ENCODE measurements around the gene SERPINB8. TPM values are rescaled to one million over a fixed set of nuclear protein-coding genes. Genes with fewer than 3 reads are reported as not detected.
"Not testable (repeated sequence)": the region's sequence is repeated elsewhere in the genome, so short reads cannot be mapped to it uniquely, and the experiment has no call there.

SERPINB8 gene
- polyA plus RNA-seq: 7.6 TPM
- long read RNA-seq, donor 1, partial matches to known transcripts: 0 of 1 reads
- long read RNA-seq, donor 1, other reads (novel, unspliced or antisense): 0 of 1 reads
- long read RNA-seq, donor 2, partial matches to known transcripts: 6 of 8 reads
- long read RNA-seq, donor 2, other reads (novel, unspliced or antisense): 0 of 8 reads
- long read RNA-seq, donor 3: 0 reads
- long read RNA-seq, donor 4, partial matches to known transcripts: 0 of 1 reads
- long read RNA-seq, donor 4, other reads (novel, unspliced or antisense): 0 of 1 reads
- long read RNA-seq, donor 5: 0 reads
- long read RNA-seq, donor 6, partial matches to known transcripts: 0 of 1 reads
- long read RNA-seq, donor 6, other reads (novel, unspliced or antisense): 0 of 1 reads
- long read RNA-seq, donor 7: 0 reads
- long read RNA-seq, donor 8: 0 reads
- long read RNA-seq, donor 9, partial matches to known transcripts: 0 of 1 reads
- long read RNA-seq, donor 9, other reads (novel, unspliced or antisense): 0 of 1 reads
- long read RNA-seq, donor 10: 0 reads
- long read RNA-seq, donor 11: 0 reads

GRCh38 chr18:63969942-63970808 is at the start of gene SERPINB8:
Gene SERPINB8, plus strand, starts transcription at chr18:63970081. Its CDS starts 8,228 bp downstream, at chr18:63978309.
- 0% methylated on average over 1 of the region's 62 CpGs for WGBS (ENCODE audit: insufficient coverage, low lambda C conversion rate)
- peak within 1 kb of the TSS; percentile 83 for H3K4me3 ChIP-seq (ENCODE audit: low read length)
- H3K4me1 ChIP-seq (ENCODE audit: control insufficient read depth, insufficient read depth, low read length): peaks cover 9% of the 10 kb centered on the region
- no peaks in the 10 kb centered on the region for H3K36me3 ChIP-seq (ENCODE audit: control insufficient read depth, insufficient read depth, low read length)
- DNase-seq: peak; percentile 91 to 97
- H3K9me3 ChIP-seq (ENCODE audit: control insufficient read depth, low read depth, low read length): peaks cover 2% of the 10 kb centered on the region
- H3K27ac ChIP-seq (ENCODE audit: low read length): peak within 1 kb of the TSS; percentile 99
- H3K27me3 ChIP-seq (ENCODE audit: control insufficient read depth, insufficient read depth, low read length): no peaks in the 10 kb centered on the region

DNA sequence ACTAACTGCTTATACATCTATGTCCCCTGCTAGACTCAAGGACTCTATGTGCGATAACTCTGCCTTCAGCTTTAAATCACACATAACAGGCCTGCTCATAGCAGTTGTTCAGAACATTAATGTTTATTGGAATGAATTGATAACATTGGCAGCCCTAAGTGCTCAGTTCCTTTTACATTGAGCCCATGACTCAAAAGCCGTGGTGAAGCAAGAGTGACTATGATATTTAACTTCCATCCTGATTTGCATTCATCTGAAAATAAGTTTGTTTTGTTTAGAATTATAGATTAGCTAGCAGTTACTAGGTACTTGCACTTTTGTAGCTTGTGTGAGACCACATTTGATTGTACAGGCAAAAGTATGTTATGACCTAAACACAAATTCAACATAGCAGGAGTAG is 47.8 kb upstream of the SERPINB8 start:
- Histone ChIP-seq H3K9me3 (ENCODE audit: control insufficient read depth, low read depth, low read length) (no peaks in the 10 kb centered on the region), H3K36me3 (ENCODE audit: control insufficient read depth, insufficient read depth, low read length) (no peaks in the 10 kb centered on the region), H3K4me3 (ENCODE audit: low read length) (no peak overlapping the region), H3K4me1 (ENCODE audit: control insufficient read depth, insufficient read depth, low read length) (no peaks in the 10 kb centered on the region), H3K27me3 (ENCODE audit: control insufficient read depth, insufficient read depth, low read length) (no peaks in the 10 kb centered on the region), H3K27ac (ENCODE audit: low read length) (no peak overlapping the region)
- WGBS (ENCODE audit: insufficient coverage, low lambda C conversion rate): no CpG with 5 or more reads among the region's 2 CpGs
- no peak for DNase-seq

GRCh38 chr18:63924551-63924950 is 45.3 kb upstream of the SERPINB8 start:
- H3K9me3 ChIP-seq (ENCODE audit: control insufficient read depth, low read depth, low read length): no peaks in the 10 kb centered on the region
- no peak overlapping the region for H3K27ac ChIP-seq (ENCODE audit: low read length)
- H3K4me1 ChIP-seq (ENCODE audit: control insufficient read depth, insufficient read depth, low read length): no peaks in the 10 kb centered on the region
- WGBS (ENCODE audit: insufficient coverage, low lambda C conversion rate): 100% methylated on average over 1 of the region's 1 CpG
- no peak overlapping the region for H3K4me3 ChIP-seq (ENCODE audit: low read length)
- no peak for DNase-seq
- no peaks in the 10 kb centered on the region for H3K36me3 ChIP-seq (ENCODE audit: control insufficient read depth, insufficient read depth, low read length)
- H3K27me3 ChIP-seq (ENCODE audit: control insufficient read depth, insufficient read depth, low read length): no peaks in the 10 kb centered on the region

DNA sequence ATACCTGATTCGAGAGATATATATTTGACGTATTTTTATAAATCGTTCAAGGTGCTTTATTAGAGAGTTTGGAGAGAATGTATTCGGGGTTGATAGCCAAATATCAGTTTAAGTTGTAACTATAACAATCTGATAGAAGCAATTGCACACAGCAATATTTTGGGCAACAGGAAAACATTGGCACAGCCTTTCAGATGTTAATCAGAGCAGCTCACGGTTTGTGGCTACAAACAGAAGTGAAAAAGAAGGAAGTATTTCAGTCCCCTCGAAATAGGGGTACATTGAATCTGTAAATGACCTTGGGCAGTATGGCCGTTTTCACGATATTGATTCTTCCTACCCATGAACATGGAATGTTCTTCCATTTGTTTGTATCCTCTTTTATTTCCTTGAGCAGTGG is 41.5 kb upstream of the SERPINB8 start:
- Histone ChIP-seq H3K27me3 (ENCODE audit: control insufficient read depth, insufficient read depth, low read length) (no peaks in the 10 kb centered on the region), H3K9me3 (ENCODE audit: control insufficient read depth, low read depth, low read length) (no peaks in the 10 kb centered on the region), H3K36me3 (ENCODE audit: control insufficient read depth, insufficient read depth, low read length) (no peaks in the 10 kb centered on the region), H3K27ac (ENCODE audit: low read length) (no peak overlapping the region), H3K4me1 (ENCODE audit: control insufficient read depth, insufficient read depth, low read length) (no peaks in the 10 kb centered on the region), H3K4me3 (ENCODE audit: low read length) (no peak overlapping the region)
- no peak for DNase-seq
- 93% methylated on average over 4 of the region's 8 CpGs for WGBS (ENCODE audit: insufficient coverage, low lambda C conversion rate)

DNA sequence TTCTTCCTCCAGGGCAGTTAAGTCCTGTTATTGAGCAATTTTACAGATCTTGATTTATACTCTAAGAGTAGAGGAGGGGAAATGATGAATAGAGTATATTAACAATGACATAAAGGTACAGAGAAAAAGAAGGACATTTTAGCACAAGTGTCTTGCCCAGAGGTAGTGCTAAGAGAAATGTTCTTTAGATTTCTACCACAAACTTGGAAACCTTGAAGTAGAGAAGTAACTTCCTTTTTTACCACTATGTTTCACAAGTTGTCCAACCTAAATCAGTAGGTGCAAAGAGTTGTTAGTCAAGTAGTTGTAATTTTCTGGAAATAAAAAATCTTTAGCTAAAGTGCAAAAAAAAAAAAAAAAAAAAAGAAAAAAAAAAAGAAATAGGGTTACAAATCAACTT is 40.5 kb upstream of the SERPINB8 start:
- not testable (repeated sequence) for DNase-seq; H3K4me1 ChIP-seq (ENCODE audit: control insufficient read depth, insufficient read depth, low read length); H3K27ac ChIP-seq (ENCODE audit: low read length); H3K27me3 ChIP-seq (ENCODE audit: control insufficient read depth, insufficient read depth, low read length); H3K9me3 ChIP-seq (ENCODE audit: control insufficient read depth, low read depth, low read length); H3K4me3 ChIP-seq (ENCODE audit: low read length); H3K36me3 ChIP-seq (ENCODE audit: control insufficient read depth, insufficient read depth, low read length)

GRCh38 chr18:63930773-63931354 is 39.0 kb upstream of the SERPINB8 start:
- no peak overlapping the region for H3K27ac ChIP-seq (ENCODE audit: low read length)
- no peak overlapping the region for H3K4me3 ChIP-seq (ENCODE audit: low read length)
- WGBS (ENCODE audit: insufficient coverage, low lambda C conversion rate): no CpG with 5 or more reads among the region's 3 CpGs
- H3K4me1 ChIP-seq (ENCODE audit: control insufficient read depth, insufficient read depth, low read length): no peaks in the 10 kb centered on the region
- H3K36me3 ChIP-seq (ENCODE audit: control insufficient read depth, insufficient read depth, low read length): no peaks in the 10 kb centered on the region
- no peaks in the 10 kb centered on the region for H3K9me3 ChIP-seq (ENCODE audit: control insufficient read depth, low read depth, low read length)
- H3K27me3 ChIP-seq (ENCODE audit: control insufficient read depth, insufficient read depth, low read length): no peaks in the 10 kb centered on the region
- no peak for DNase-seq

DNA sequence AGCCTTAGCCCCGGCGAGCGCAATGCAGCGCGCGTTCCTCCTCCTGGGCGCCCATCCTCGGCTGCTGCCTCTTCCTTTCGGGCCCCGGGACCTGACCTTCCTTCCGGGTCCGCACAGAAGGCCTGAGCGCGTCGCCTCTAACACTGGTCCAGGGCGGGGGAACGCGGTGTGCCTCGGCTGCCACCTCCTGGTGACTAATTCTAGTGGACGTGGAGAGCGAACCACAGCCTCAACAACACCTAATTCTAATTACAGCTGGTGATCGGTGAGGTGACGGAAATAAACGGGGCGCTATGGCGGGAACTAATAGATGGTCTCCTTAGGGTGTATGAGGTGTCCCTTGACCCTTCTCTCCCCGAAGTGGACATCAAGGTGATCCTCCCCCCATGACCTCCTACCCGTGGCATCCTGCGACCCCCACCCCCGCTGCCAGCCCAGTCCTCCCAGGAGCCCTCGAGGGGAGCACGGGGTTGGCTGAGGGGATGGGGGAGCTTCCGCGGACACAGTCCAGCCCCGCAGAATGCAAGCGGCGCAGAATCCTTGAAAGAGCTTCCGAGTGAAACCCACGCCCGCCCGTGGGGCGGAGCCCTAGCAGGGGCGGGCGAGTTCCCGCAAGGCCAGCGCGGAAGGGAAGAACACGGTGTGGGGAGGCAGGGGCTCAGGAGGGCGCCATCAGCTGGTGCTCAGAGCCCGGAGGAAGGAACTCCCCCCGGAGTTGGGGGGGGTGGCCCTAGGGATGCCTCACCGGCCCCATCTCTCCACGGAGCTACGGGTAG is 33.5 kb upstream of the SERPINB8 start:
- DNase-seq: peak; percentile 45 to 56
- no peaks in the 10 kb centered on the region for H3K36me3 ChIP-seq (ENCODE audit: control insufficient read depth, insufficient read depth, low read length)
- peak overlapping the region; percentile 33 for H3K4me3 ChIP-seq (ENCODE audit: low read length)
- peaks cover 24% of the 10 kb centered on the region for H3K27me3 ChIP-seq (ENCODE audit: control insufficient read depth, insufficient read depth, low read length)
- no peak overlapping the region for H3K27ac ChIP-seq (ENCODE audit: low read length)
- no peaks in the 10 kb centered on the region for H3K4me1 ChIP-seq (ENCODE audit: control insufficient read depth, insufficient read depth, low read length)
- no CpG with 5 or more reads among the region's 54 CpGs for WGBS (ENCODE audit: insufficient coverage, low lambda C conversion rate)
- no peaks in the 10 kb centered on the region for H3K9me3 ChIP-seq (ENCODE audit: control insufficient read depth, low read depth, low read length)

DNA sequence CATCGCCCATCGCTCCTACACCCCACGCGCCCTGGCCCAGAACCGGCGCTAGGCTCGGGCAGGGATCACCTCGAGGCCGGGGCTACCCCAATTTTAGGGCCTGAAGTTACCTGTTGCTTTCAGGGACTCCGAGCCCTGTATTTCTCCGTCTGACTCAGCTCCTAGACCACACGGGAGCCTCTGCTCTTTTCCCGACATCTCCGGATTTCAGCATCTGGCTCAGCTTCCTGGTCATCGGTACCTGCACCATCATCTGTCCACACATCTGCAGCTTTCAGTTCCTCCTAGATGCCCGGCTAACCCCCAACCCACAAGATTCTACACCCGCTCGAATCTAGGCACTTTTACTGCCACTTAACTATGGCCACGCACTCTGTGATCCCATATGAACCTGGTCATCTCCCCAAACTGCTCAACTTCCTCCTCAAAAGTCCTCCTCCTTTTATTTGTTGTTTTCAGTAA is 32.9 kb upstream of the SERPINB8 start:
- DNase-seq: no peak
- H3K27ac ChIP-seq (ENCODE audit: low read length): no peak overlapping the region
- peaks cover 24% of the 10 kb centered on the region for H3K27me3 ChIP-seq (ENCODE audit: control insufficient read depth, insufficient read depth, low read length)
- no peaks in the 10 kb centered on the region for H3K4me1 ChIP-seq (ENCODE audit: control insufficient read depth, insufficient read depth, low read length)
- H3K9me3 ChIP-seq (ENCODE audit: control insufficient read depth, low read depth, low read length): no peaks in the 10 kb centered on the region
- no peaks in the 10 kb centered on the region for H3K36me3 ChIP-seq (ENCODE audit: control insufficient read depth, insufficient read depth, low read length)
- 67% methylated on average over 6 of the region's 19 CpGs for WGBS (ENCODE audit: insufficient coverage, low lambda C conversion rate)
- peak overlapping the region; percentile 33 for H3K4me3 ChIP-seq (ENCODE audit: low read length)

GRCh38 chr18:63940008-63940407 is 29.9 kb upstream of the SERPINB8 start:
- Histone ChIP-seq H3K27me3 (ENCODE audit: control insufficient read depth, insufficient read depth, low read length) (peaks cover 24% of the 10 kb centered on the region), H3K36me3 (ENCODE audit: control insufficient read depth, insufficient read depth, low read length) (no peaks in the 10 kb centered on the region), H3K9me3 (ENCODE audit: control insufficient read depth, low read depth, low read length) (no peaks in the 10 kb centered on the region), H3K4me1 (ENCODE audit: control insufficient read depth, insufficient read depth, low read length) (no peaks in the 10 kb centered on the region), H3K27ac (ENCODE audit: low read length) (no peak overlapping the region), H3K4me3 (ENCODE audit: low read length) (no peak overlapping the region)
- no peak for DNase-seq
- WGBS (ENCODE audit: insufficient coverage, low lambda C conversion rate): no CpG with 5 or more reads among the region's 8 CpGs
